ENCODE results near the gene HAO1.

The HAO1 gene

GRCh38 chr20:7903429-7903828 lies 36.8 kb downstream of the HAO1 start:
- no peaks in the 10 kb centered on the region for H3K36me3 Mint-ChIP-seq
- H3K4me3 Mint-ChIP-seq: no peak overlapping the region

DNA sequence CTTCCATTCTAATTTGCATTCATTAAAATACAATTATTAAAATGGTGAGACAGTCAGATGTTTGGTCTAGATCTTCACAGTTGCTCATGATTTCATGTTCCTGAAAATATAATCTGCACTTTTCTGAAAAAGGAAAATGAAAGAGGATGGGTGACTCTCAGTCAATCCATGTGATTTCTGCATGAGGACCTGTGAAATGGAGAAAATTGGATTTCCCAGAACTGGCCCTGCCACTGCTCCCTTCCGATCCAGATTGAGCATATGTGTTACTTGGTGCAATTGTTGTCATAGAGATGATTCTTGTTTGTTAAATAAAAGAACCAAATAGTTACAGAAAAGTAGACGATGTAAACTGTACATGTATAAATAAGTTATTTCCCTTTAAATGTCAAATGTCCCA lies 37.4 kb downstream of the HAO1 start:
- Mint-ChIP-seq H3K4me1 (no peaks in the 10 kb centered on the region), H3K27me3 (no peaks in the 10 kb centered on the region), H3K4me3 (no peak overlapping the region), H3K27ac (no peak overlapping the region), H3K9me3 (no peaks in the 10 kb centered on the region), H3K36me3 (no peaks in the 10 kb centered on the region)
- DNase-seq: no peak
- CTCF ChIA-PET: interaction anchor here (0.6 kb wide), 1 partner anchor 101 kb away, joined by 3 read pairs; no protein-coding TSS in a partner anchor

More at GRCh38 chr20:7903429-7903828, 36.8 kb downstream of the HAO1 start:
- H3K4me1 Mint-ChIP-seq: no peaks in the 10 kb centered on the region
- no peaks in the 10 kb centered on the region for H3K27me3 Mint-ChIP-seq
- H3K9me3 Mint-ChIP-seq: no peaks in the 10 kb centered on the region
- no peak for DNase-seq
- peak overlapping the region; percentile 24 for H3K27ac Mint-ChIP-seq
- CTCF ChIA-PET: interaction anchor here (0.6 kb wide), 1 partner anchor 102 kb away, joined by 3 read pairs; no protein-coding TSS in a partner anchor

DNA sequence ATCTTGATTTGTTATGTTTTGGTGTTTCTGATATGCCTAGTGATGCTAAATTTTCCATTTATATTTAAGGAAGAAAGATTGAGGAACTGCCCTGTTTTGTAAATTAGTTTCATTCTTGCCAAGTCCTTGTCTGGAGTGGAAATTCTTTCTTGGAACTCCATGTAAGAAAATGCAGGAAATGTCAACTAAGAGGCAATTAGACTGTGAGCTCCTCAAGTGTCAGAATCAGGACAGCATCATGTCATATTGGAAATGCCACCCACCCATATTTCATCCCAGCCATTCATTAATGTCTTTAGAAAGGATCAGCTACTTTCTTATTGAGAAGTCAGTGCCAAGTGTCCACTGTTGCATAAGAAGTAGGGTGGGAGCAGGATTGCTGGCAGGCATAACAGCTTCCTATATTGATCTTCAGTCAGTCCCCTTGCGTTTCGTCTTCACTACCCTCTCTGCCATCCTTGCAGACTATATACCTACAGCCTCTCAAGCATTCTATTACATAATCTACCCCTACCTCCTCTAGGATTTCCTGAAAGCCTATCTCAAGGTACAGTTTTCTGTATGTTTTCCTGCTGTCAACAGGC lies 42.4 kb downstream of the HAO1 start:
- CTCF ChIA-PET: no interaction called here
- H3K27me3 Mint-ChIP-seq: no peaks in the 10 kb centered on the region
- no peak for DNase-seq

DNA sequence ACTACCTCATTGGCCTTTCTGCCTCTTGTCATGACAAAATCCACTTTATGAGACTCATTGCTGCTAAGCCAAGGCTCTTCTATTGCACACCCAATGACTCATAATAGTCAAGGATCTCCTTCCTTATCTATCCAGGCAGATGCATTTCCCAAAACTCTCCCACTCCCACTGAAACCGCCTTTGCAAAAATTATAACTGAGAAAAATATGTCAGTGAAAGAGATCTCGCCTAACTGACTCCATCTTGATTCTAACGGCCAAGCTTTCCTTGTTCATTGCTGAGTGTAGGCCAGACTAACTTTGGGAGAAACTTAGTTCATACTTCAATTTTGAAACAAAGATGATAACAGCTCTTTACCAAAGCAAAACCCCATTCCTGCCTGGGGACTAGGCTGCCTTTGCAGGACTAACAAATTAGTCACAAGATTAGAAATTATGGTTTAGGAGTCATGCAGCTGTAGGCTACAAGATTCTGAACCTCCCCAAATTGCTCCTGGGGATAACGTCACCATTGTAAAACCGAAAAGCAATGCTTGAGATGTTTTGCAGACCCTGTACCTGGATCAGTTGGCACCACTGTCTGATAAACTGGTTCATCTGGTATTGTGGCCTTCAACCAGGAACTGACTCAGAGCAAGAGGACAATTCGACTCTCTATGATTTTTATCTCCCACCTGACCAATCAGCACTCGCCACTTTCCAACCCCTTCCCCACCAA lies 47.1 kb downstream of the HAO1 start:
- Mint-ChIP-seq H3K9me3 (no peaks in the 10 kb centered on the region), H3K36me3 (no peaks in the 10 kb centered on the region), H3K4me3 (no peak overlapping the region), H3K27me3 (no peaks in the 10 kb centered on the region), H3K4me1 (no peaks in the 10 kb centered on the region), H3K27ac (no peak overlapping the region)
- CTCF ChIA-PET: no interaction called here
- no peak for DNase-seq

More for the DNA sequence above, 42.4 kb downstream of the HAO1 start:
- no peak overlapping the region for H3K27ac Mint-ChIP-seq
- H3K9me3 Mint-ChIP-seq: no peaks in the 10 kb centered on the region
- no peak overlapping the region for H3K4me3 Mint-ChIP-seq
- no peaks in the 10 kb centered on the region for H3K4me1 Mint-ChIP-seq
- H3K36me3 Mint-ChIP-seq: no peaks in the 10 kb centered on the region

DNA sequence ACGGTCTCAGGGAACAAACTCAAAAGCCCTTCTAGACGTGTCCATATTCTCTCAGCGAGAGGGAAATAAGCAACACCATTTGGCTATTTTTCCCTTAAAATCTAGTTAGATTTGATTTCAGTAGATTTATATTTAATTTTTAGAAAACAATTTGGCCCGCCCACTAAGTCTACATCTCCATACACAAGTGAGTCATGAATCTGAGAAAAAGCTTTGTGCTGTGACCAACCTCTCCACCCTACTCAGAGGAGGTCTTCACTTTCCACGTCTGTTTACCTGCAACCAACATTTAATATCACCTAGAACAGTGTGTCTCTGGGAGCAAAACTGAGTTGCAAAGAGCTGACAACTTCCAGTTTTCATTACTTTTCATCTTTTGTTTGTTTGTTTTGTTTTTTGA lies 48.6 kb downstream of the HAO1 start:
- H3K9me3 Mint-ChIP-seq: no peaks in the 10 kb centered on the region

GRCh38 chr20:7889736-7890135 lies 50.5 kb downstream of the HAO1 start:
- H3K4me3 Mint-ChIP-seq: no peak overlapping the region
- no peak overlapping the region for H3K27ac Mint-ChIP-seq
- H3K9me3 Mint-ChIP-seq: no peaks in the 10 kb centered on the region
- H3K4me1 Mint-ChIP-seq: no peaks in the 10 kb centered on the region
- no peaks in the 10 kb centered on the region for H3K27me3 Mint-ChIP-seq
- no peak for DNase-seq
- CTCF ChIA-PET: no interaction called here
- no peaks in the 10 kb centered on the region for H3K36me3 Mint-ChIP-seq

More for the DNA sequence above, 48.6 kb downstream of the HAO1 start:
- Mint-ChIP-seq H3K27me3 (no peaks in the 10 kb centered on the region), H3K27ac (no peak overlapping the region), H3K4me3 (no peak overlapping the region), H3K4me1 (no peaks in the 10 kb centered on the region), H3K36me3 (no peaks in the 10 kb centered on the region)
- CTCF ChIA-PET: no interaction called here
- no peak for DNase-seq

GRCh38 chr20:7883741-7884140 lies 56.5 kb downstream of the HAO1 start:
- Mint-ChIP-seq H3K27me3 (no peaks in the 10 kb centered on the region), H3K4me1 (no peaks in the 10 kb centered on the region), H3K36me3 (no peaks in the 10 kb centered on the region), H3K4me3 (no peak overlapping the region), H3K9me3 (no peaks in the 10 kb centered on the region), H3K27ac (no peak overlapping the region)
- CTCF ChIA-PET: no interaction called here
- no peak for DNase-seq

- no peak overlapping the region for H3K27ac Mint-ChIP-seq
- H3K9me3 Mint-ChIP-seq: no peaks in the 10 kb centered on the region
- no peak overlapping the region for H3K4me3 Mint-ChIP-seq
- CTCF ChIA-PET: no interaction called here
- no peak for DNase-seq
- no peaks in the 10 kb centered on the region for H3K4me1 Mint-ChIP-seq
- no peaks in the 10 kb centered on the region for H3K27me3 Mint-ChIP-seq
- H3K36me3 Mint-ChIP-seq: no peaks in the 10 kb centered on the region
Observed at GRCh38 chr20:7883309-7883708, 56.9 kb downstream of the HAO1 start.

DNA sequence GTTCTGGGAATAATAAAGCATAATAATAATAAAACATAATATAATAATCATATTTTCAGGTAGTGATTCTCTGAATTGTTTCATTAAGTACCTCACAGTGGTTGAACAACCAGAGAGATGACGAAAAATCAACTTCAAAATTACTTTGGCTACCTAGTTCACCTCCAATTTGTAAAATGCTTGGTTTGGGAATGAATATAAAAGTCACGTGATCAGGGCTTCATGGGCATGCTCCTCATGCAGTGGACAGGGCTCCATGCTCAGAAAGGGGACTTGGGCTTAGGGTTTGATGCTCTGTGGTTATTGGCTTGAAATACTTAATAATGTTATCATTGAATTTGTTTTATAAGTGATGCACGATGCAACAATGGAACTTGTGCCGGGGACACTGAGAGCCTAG lies 58.2 kb downstream of the HAO1 start:
- no peak for DNase-seq
- Mint-ChIP-seq H3K27me3 (no peaks in the 10 kb centered on the region), H3K4me3 (no peak overlapping the region), H3K9me3 (no peaks in the 10 kb centered on the region), H3K27ac (no peak overlapping the region), H3K4me1 (no peaks in the 10 kb centered on the region), H3K36me3 (no peaks in the 10 kb centered on the region)
- CTCF ChIA-PET: no interaction called here

GRCh38 chr20:7881551-7881950 lies 58.7 kb downstream of the HAO1 start:
- Mint-ChIP-seq H3K27ac (no peak overlapping the region), H3K4me1 (no peaks in the 10 kb centered on the region), H3K36me3 (no peaks in the 10 kb centered on the region), H3K4me3 (no peak overlapping the region), H3K9me3 (no peaks in the 10 kb centered on the region), H3K27me3 (no peaks in the 10 kb centered on the region)
- no peak for DNase-seq
- CTCF ChIA-PET: no interaction called here

DNA sequence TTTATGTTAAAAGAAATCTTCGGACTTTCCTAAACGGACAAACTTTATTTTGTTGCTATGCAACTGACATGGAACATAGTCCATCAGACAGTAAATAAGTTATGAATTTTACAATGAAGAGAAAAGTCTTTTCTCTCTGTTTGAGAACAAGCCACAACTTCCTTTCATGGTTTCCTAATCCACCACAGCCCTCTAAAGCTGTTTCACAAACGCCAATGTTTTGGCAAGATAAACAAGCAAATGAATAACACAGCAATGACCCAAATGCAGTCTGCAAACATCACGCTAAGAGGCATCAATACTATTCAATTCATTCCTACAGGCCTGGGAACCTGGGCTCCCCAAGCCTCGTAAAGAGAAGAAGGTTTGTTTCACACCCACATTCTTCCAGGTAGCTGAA lies 60.4 kb downstream of the HAO1 start:
- Mint-ChIP-seq H3K9me3 (no peaks in the 10 kb centered on the region), H3K27ac (no peak overlapping the region), H3K4me3 (no peak overlapping the region), H3K4me1 (no peaks in the 10 kb centered on the region), H3K36me3 (no peaks in the 10 kb centered on the region), H3K27me3 (no peaks in the 10 kb centered on the region)
- CTCF ChIA-PET: no interaction called here
- DNase-seq: no peak

GRCh38 chr20:7868108-7868507 lies 72.2 kb downstream of the HAO1 start:
- no peaks in the 10 kb centered on the region for H3K9me3 Mint-ChIP-seq
- H3K27me3 Mint-ChIP-seq: no peaks in the 10 kb centered on the region

DNA sequence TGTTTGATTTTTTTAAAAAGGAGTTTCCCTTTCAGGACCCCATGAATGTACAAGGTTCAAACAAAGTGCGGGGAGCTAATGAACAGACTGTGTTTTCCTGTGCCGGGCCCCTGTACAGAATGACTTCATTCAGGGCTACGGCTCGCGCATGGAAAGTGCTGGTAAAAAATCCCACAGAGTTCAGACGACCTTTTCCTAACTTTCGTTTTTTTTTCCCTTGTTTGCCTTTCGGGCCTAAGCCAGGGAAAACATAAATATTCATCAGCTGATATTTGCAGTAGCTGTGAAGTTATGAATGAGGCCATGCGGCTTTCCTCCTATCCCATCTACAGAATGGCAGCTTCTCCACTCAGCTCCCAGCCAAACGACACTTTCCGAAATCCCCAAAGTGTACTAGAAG lies 74.0 kb downstream of the HAO1 start:
- Mint-ChIP-seq H3K27ac (no peak overlapping the region), H3K4me3 (no peak overlapping the region), H3K9me3 (no peaks in the 10 kb centered on the region), H3K27me3 (no peaks in the 10 kb centered on the region), H3K4me1 (no peaks in the 10 kb centered on the region), H3K36me3 (no peaks in the 10 kb centered on the region)
- CTCF ChIA-PET: interaction anchor here (0.7 kb wide), 1 partner anchor 1704 kb away, joined by 3 read pairs; no protein-coding TSS in a partner anchor
- DNase-seq: no peak

More at GRCh38 chr20:7868108-7868507, 72.2 kb downstream of the HAO1 start:
- Mint-ChIP-seq H3K36me3 (no peaks in the 10 kb centered on the region), H3K4me3 (no peak overlapping the region), H3K4me1 (no peaks in the 10 kb centered on the region), H3K27ac (no peak overlapping the region)
- no peak for DNase-seq
- CTCF ChIA-PET: interaction anchor here (1.1 kb wide), 1 partner anchor 10 kb away, joined by 4 read pairs; no protein-coding TSS in a partner anchor

- Mint-ChIP-seq H3K27me3 (no peaks in the 10 kb centered on the region), H3K27ac (no peak overlapping the region), H3K36me3 (no peaks in the 10 kb centered on the region), H3K9me3 (no peaks in the 10 kb centered on the region), H3K4me3 (no peak overlapping the region), H3K4me1 (peaks cover 2% of the 10 kb centered on the region)
- no peak for DNase-seq
- CTCF ChIA-PET: interaction anchor here (1.1 kb wide), 1 partner anchor 1094 kb away, joined by 3 read pairs; no protein-coding TSS in a partner anchor
Observed at GRCh38 chr20:7859356-7859802, 80.9 kb downstream of the HAO1 start.

- H3K27me3 Mint-ChIP-seq: no peaks in the 10 kb centered on the region
- peaks cover 2% of the 10 kb centered on the region for H3K4me1 Mint-ChIP-seq
- H3K9me3 Mint-ChIP-seq: no peaks in the 10 kb centered on the region
- no peaks in the 10 kb centered on the region for H3K36me3 Mint-ChIP-seq
- no peak overlapping the region for H3K27ac Mint-ChIP-seq
- no peak for DNase-seq
- no peak overlapping the region for H3K4me3 Mint-ChIP-seq
- CTCF ChIA-PET: no interaction called here
Observed at GRCh38 chr20:7858734-7859250, 81.5 kb downstream of the HAO1 start.

Measured in activated naive CD4-positive, alpha-beta T cell treated with anti-CD3 and anti-CD28 coated beads, Interleukin-2, amount 10 ng/mL, durations not matched to agents 7 days and 5 days (primary cell).